ENCODE measurements around the gene CD68. TPM values are rescaled to one million over a fixed set of nuclear protein-coding genes. Genes with fewer than 3 reads are reported as not detected.

The CD68 gene
- total RNA-seq, 2 donors from 2014 or later, result 70.8 to 133 TPM

- DNase-seq (ENCODE audit: low spot score) (no peak), ATAC-seq (ENCODE audit: insufficient number of reproducible peaks, low FRiP score, low read depth) (no peak)
- peaks cover 18 to 38% of the 10 kb centered on the region in 2 donors for H3K4me1 ChIP-seq (ENCODE audit: control insufficient read depth in 1 of 2, low read depth in 2 of 2)
- no peaks in the 10 kb centered on the region for H3K9me3 ChIP-seq
- peaks cover 4% of the 10 kb centered on the region for H3K36me3 ChIP-seq
- H3K27ac ChIP-seq, result no peak overlapping the region
- TF ChIP-seq CTCF (IDR thresholded peaks at IDR 0.05), result no peak
- H3K27me3 ChIP-seq (replicated peaks; ENCODE audit: insufficient read depth), result no peaks in the 10 kb centered on the region
- no peak overlapping the region for H3K4me3 ChIP-seq
Observed at GRCh38 chr17:7611635-7612293, 32.3 kb downstream of the CD68 start.

- TF ChIP-seq CTCF (IDR thresholded peaks at IDR 0.05), result no peak
Observed at GRCh38 chr17:7612294-7612640, 32.8 kb downstream of the CD68 start.

GRCh38 chr17:7613769-7614424 lies 34.5 kb downstream of the CD68 start:
- no peak for TF ChIP-seq CTCF (IDR thresholded peaks at IDR 0.05)
- peak overlapping the region; percentile 92 for H3K4me3 ChIP-seq
- no peaks in the 10 kb centered on the region for H3K9me3 ChIP-seq
- no peaks in the 10 kb centered on the region for H3K27me3 ChIP-seq (replicated peaks; ENCODE audit: insufficient read depth)
- no peak for DNase-seq (ENCODE audit: low spot score)
- peaks cover 4% of the 10 kb centered on the region for H3K36me3 ChIP-seq
- H3K27ac ChIP-seq, result peak overlapping the region; percentile 76 to 84
- no peak for ATAC-seq (ENCODE audit: insufficient number of reproducible peaks, low FRiP score, low read depth)
- H3K4me1 ChIP-seq (ENCODE audit: control insufficient read depth in 1 of 2, low read depth in 2 of 2), result peaks cover 18 to 38% of the 10 kb centered on the region in 2 donors

More at GRCh38 chr17:7612294-7612640, 32.8 kb downstream of the CD68 start:
- peaks cover 4% of the 10 kb centered on the region for H3K36me3 ChIP-seq
- DNase-seq (ENCODE audit: low spot score), result no peak
- no peak overlapping the region for H3K4me3 ChIP-seq
- no peak overlapping the region for H3K27ac ChIP-seq
- H3K4me1 ChIP-seq (ENCODE audit: control insufficient read depth in 1 of 2, low read depth in 2 of 2), result peaks cover 18 to 38% of the 10 kb centered on the region in 2 donors
- ATAC-seq (ENCODE audit: insufficient number of reproducible peaks, low FRiP score, low read depth), result no peak
- H3K27me3 ChIP-seq (replicated peaks; ENCODE audit: insufficient read depth), result no peaks in the 10 kb centered on the region
- H3K9me3 ChIP-seq, result no peaks in the 10 kb centered on the region

- Histone ChIP-seq H3K4me3 (peak within 1 kb of the TSS; percentile 92), H3K27me3 (replicated peaks; ENCODE audit: insufficient read depth) (no peaks in the 10 kb centered on the region), H3K4me1 (ENCODE audit: control insufficient read depth in 1 of 2, low read depth in 2 of 2) (peaks cover 15 to 38% of the 10 kb centered on the region in 2 donors), H3K9me3 (no peaks in the 10 kb centered on the region), H3K27ac (peak within 1 kb of the TSS; percentile 76 to 84), H3K36me3 (peaks cover 4% of the 10 kb centered on the region)
- peak; percentile 33 for TF ChIP-seq CTCF (IDR thresholded peaks at IDR 0.05)
- ATAC-seq (ENCODE audit: insufficient number of reproducible peaks, low FRiP score, low read depth), result peak; percentile 98
- peak; percentile 98 for DNase-seq (ENCODE audit: low spot score)
Observed at GRCh38 chr17:7614425-7615264, 35.2 kb downstream of the CD68 start, which contains the start of gene FXR2. Gene FXR2, minus strand, starts transcription at chr17:7614897. Its CDS starts 365 bp downstream, at chr17:7614532.

GRCh38 chr17:7615265-7615747 lies 35.9 kb downstream of the CD68 start:
- H3K4me1 ChIP-seq (ENCODE audit: control insufficient read depth in 1 of 2, low read depth in 2 of 2), result peaks cover 15 to 38% of the 10 kb centered on the region in 2 donors
- H3K9me3 ChIP-seq, result no peaks in the 10 kb centered on the region
- peak overlapping the region; percentile 73 to 84 for H3K27ac ChIP-seq
- peaks cover 4% of the 10 kb centered on the region for H3K36me3 ChIP-seq
- peak overlapping the region; percentile 92 for H3K4me3 ChIP-seq
- no peak for TF ChIP-seq CTCF (IDR thresholded peaks at IDR 0.05)
- ATAC-seq (ENCODE audit: insufficient number of reproducible peaks, low FRiP score, low read depth) (no peak), DNase-seq (ENCODE audit: low spot score) (no peak)
- no peaks in the 10 kb centered on the region for H3K27me3 ChIP-seq (replicated peaks; ENCODE audit: insufficient read depth)

All from thoracic aorta (tissue), 2 donors.